ENCODE measurements around the gene ISG15.
A peak's percentile ranks its signal among the peaks of the same experiment; 100 is the strongest.

Gene ISG15

DNA sequence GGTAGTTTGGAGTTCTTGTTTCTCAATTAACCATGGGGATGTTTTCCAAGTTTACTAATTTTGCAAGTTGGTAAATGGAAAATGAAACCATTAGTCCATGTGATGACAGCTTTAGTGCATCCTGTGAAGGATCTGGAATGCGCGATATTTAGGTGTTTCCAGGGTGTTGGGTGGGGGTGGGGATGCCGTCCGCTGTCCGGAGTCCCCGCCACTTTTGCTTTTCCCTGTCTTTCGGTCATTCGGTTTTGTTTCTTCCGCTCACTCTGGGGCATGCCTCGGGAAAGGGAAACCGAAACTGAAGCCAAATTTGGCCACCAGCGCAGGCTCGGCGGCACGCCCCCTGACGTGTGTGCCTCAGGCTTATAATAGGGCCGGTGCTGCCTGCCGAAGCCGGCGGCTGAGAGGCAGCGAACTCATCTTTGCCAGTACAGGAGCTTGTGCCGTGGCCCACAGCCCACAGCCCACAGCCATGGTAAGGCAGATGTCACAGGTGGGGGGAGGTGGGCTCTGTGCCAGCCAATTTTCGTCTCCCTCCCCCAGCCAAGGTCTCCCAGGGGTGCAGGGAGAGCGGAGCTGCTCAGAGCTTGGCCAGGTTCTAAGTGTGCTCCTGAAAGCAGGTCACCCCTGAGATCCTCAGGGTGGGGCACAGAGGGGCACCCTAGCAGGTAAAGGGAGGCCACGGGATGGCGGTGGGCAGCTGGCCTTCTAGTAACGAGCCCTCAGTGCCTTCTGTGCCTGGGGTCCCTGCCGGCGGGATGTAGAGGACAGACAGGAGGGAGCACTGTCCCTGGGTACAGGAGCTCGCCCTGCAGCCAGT is at the start of gene ISG15:
Gene ISG15 (plus strand): TSS at position 393 of the 817 bp plus-strand sequence. CDS start 77 bp downstream, at position 470.
- peak; percentile 68 to 77 for DNase-seq (ENCODE audit: low read depth in 1 of 2, low spot score in 1 of 2)

- no peak for DNase-seq (ENCODE audit: low read depth in 1 of 2, low spot score in 1 of 2)
These were observed 49.4 kb upstream of the ISG15 start for GRCh38 chr1:963746-964525.

DNA sequence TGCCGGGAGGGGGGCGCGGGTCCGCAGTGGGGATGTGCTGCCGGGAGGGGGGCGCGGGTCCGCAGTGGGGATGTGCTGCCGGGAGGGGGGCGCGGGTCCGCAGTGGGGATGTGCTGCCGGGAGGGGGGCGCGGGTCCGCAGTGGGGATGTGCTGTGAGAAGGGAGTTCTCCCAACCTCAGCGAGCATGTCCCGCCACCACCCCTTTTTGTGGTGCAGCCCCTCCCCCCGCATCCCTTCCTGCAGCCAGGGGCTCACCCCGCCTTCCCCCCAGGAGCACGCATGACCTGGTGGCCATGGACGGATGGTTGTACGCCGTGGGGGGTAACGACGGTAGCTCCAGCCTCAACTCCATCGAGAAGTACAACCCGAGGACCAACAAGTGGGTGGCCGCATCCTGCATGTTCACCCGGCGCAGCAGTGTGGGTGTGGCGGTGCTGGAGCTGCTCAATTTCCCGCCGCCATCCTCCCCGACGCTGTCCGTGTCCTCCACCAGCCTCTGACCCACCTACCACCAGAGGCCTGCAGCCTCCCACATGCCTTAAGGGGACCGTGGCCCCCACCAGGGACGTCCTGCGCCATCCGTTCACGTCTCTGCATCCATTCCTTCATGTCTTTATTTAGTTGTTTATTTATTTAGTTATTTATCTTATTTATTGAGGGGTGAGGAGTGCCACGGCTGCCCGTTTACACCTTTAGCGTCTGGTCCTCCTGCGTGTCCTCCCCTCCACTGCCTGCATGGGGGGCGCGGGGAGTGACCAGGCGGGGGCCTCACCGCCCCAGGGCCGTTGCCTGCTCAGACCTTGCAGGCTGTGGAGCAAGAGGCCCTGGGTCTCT is 48.4 kb upstream of the ISG15 start:
- DNase-seq (ENCODE audit: low read depth in 1 of 2, low spot score in 1 of 2) = no peak

- DNase-seq (ENCODE audit: low read depth in 1 of 2, low spot score in 1 of 2) = no peak
These were observed 47.7 kb upstream of the ISG15 start for GRCh38 chr1:965526-966134.

DNA sequence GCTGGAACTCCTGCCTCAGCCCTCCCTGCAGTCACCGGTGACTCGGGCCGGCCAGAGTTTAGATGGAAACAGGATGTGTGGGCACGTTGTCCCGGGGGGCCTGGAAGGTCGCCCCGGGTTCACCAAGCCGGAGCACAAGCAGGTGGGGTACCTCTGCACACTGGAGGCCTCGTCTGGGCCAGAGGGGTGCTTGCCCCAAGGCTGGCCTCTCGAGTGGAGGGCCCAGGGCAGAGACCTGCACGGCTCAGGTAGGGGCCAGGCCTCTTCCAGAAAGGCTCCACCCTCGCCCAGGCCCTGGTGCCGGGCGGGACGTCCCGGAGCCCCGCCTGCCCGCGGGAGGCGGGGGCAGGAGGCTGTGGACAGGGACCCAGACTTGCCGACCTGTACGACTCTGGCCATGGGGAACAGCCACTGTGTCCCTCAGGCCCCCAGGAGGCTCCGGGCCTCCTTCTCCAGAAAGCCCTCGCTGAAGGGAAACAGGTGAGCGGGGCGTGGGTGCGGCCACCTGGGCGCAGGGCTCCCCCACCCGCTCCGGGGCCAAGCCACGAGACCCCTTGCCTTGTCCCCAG is 47.1 kb upstream of the ISG15 start, which contains the start of gene PLEKHN1:
Gene PLEKHN1 (plus strand): TSS at position 348 of the 569 bp plus-strand sequence. CDS start 50 bp downstream, at position 398.
- DNase-seq (ENCODE audit: low read depth in 1 of 2, low spot score in 1 of 2) = no peak

GRCh38 chr1:966704-967300 is 46.5 kb upstream of the ISG15 start:
- DNase-seq (ENCODE audit: low read depth in 1 of 2, low spot score in 1 of 2) = peak; percentile 64 to 71

GRCh38 chr1:967466-968343 is 45.6 kb upstream of the ISG15 start:
- no peak for DNase-seq (ENCODE audit: low read depth in 1 of 2, low spot score in 1 of 2)

- DNase-seq (ENCODE audit: low read depth in 1 of 2, low spot score in 1 of 2) = no peak
These were observed 43.9 kb upstream of the ISG15 start for GRCh38 chr1:969260-969855.

GRCh38 chr1:970242-970972 is 42.9 kb upstream of the ISG15 start:
- no peak for DNase-seq (ENCODE audit: low read depth in 1 of 2, low spot score in 1 of 2)

- no peak for DNase-seq (ENCODE audit: low read depth in 1 of 2, low spot score in 1 of 2)
These were observed 42.1 kb upstream of the ISG15 start for GRCh38 chr1:970973-971730.

GRCh38 chr1:971751-972506 is 41.4 kb upstream of the ISG15 start:
- DNase-seq (ENCODE audit: low read depth in 1 of 2, low spot score in 1 of 2) = no peak

- no peak for DNase-seq (ENCODE audit: low read depth in 1 of 2, low spot score in 1 of 2)
These were observed 40.4 kb upstream of the ISG15 start for GRCh38 chr1:972726-973458.

DNA sequence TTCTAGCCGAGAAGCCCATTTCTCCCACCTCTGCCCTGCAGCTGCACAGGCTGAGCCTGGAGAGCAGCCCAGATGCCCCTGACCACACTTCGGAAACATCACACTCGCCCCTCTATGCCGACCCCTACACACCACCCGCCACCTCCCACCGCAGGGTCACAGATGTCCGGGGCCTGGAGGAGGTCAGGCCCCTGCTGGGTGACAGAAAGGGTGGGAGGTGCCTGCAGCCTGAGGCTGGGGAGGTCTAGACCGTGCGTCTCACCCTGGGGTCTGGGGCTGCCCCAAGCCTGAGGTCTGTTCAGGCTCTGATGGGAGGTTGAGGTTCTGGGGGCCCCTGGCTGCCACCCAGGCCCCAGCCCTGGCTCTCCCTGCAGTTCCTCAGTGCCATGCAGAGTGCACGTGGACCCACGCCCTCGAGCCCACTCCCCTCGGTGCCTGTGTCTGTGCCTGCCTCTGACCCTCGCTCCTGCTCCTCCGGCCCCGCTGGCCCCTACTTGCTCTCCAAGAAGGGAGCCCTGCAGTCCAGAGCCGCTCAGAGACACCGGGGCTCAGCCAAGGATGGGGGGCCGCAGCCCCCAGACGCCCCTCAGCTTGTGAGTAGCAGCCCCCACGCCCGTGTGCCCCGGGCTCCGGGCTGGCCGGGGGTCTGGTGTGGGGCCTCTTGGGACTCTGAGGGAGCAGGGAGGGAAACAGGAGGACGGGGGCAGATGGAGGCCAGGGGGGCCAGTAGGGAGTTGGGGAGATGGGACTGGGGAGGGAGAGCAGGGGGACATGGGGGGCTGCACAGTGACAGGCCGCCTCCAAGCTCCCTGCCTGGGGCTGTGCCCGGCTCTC is 39.6 kb upstream of the ISG15 start:
- DNase-seq (ENCODE audit: low read depth in 1 of 2, low spot score in 1 of 2) = no peak

DNA sequence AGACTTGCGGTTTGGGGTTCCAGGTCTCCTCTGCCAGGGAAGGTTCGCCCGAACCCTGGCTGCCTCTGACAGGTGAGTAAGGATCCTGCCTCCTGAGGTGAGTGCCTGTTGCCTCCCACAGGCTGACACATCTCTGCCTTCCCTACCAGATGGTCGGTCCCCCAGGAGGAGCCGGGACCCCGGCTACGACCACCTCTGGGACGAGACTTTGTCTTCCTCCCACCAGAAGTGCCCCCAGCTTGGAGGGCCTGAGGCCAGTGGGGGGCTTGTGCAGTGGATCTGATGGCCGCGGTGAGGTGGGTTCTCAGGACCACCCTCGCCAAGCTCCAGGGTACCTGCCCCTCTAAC is 39.0 kb upstream of the ISG15 start:
- DNase-seq (ENCODE audit: low read depth in 1 of 2, low spot score in 1 of 2) = no peak

GRCh38 chr1:974687-975328 is 38.5 kb upstream of the ISG15 start:
- no peak for DNase-seq (ENCODE audit: low read depth in 1 of 2, low spot score in 1 of 2)
